GM19240 (cell line): ENCODE data around the gene KIF6.

Experiments
- DNase-seq: peaks from one replicate; pipeline ENCODE4 v3.0.0; 2011; ENCODE audit warnings: low spot score; ENCODE audit not compliant: insufficient read length

KIF6 gene

GRCh38 chr6:39388606-39389483, 336.4 kb downstream of the KIF6 start:
- DNase-seq, result no peak

- DNase-seq, result no peak
Observed at GRCh38 chr6:39387785-39388184, 337.4 kb downstream of the KIF6 start.

- no peak for DNase-seq
Observed at GRCh38 chr6:39386487-39386886, 338.7 kb downstream of the KIF6 start.

GRCh38 chr6:39381550-39382140, 343.6 kb downstream of the KIF6 start:
- DNase-seq, result no peak

GRCh38 chr6:39380837-39381549, 344.2 kb downstream of the KIF6 start:
- DNase-seq, result no peak

- no peak for DNase-seq
Observed at GRCh38 chr6:39378960-39379425, 346.2 kb downstream of the KIF6 start.

GRCh38 chr6:39378175-39378959, 346.8 kb downstream of the KIF6 start:
- no peak for DNase-seq

- peak; percentile 39 for DNase-seq
Observed at GRCh38 chr6:39377539-39377950, 347.7 kb downstream of the KIF6 start.

GRCh38 chr6:39375405-39375804, 349.8 kb downstream of the KIF6 start:
- no peak for DNase-seq

- DNase-seq, result no peak
Observed at GRCh38 chr6:39370390-39370789, 354.8 kb downstream of the KIF6 start.

GRCh38 chr6:39369987-39370386, 355.2 kb downstream of the KIF6 start:
- no peak for DNase-seq

- no peak for DNase-seq
Observed at GRCh38 chr6:39367700-39368099, 357.5 kb downstream of the KIF6 start.

- DNase-seq, result no peak
Observed at GRCh38 chr6:39366931-39367618, 358.1 kb downstream of the KIF6 start.

GRCh38 chr6:39365281-39366074, 359.7 kb downstream of the KIF6 start:
- DNase-seq, result no peak

- no peak for DNase-seq
Observed at GRCh38 chr6:39363280-39363679, 361.9 kb downstream of the KIF6 start.

- no peak for DNase-seq
Observed at GRCh38 chr6:39362487-39362865, 362.7 kb downstream of the KIF6 start.

- peak; percentile 63 for DNase-seq
Observed at GRCh38 chr6:39361657-39362486, 363.3 kb downstream of the KIF6 start.

- no peak for DNase-seq
Observed at GRCh38 chr6:39360378-39360777, 364.8 kb downstream of the KIF6 start.
